Right lung (tissue), 5 donors: ENCODE measurements around the gene RANBP1. TPM values are rescaled to one million over a fixed set of nuclear protein-coding genes. Genes with fewer than 3 reads are reported as not detected.
A peak's percentile ranks its signal among the peaks of the same experiment; 100 is the strongest.

Experiments used
- DNase-seq, 2 donors: peaks; one replicate each; pipeline ENCODE4 v3.0.0-alpha.2; 2013
- polyA plus RNA-seq, 5 donors: library from polyadenylated mRNA; unstranded; fragments of 120-200 nt; gene quantifications; one replicate each; pipeline versions ENCODE4 v1.2.1 to v1.2.3, GENCODE V29; 2013; ENCODE audit warnings: inconsistent platforms in 1 of 5, low replicate concordance in 1 of 5; ENCODE audit not compliant: insufficient read length in 5 of 5, insufficient read depth in 1 of 5

Gene RANBP1
- polyA plus RNA-seq, 5 donors: 140 to 189 (median 161) TPM

- DNase-seq: no peak
Observed at GRCh38 chr22:20118300-20119020, 2.6 kb downstream of the RANBP1 start.

GRCh38 chr22:20121856-20122415, 6.0 kb downstream of the RANBP1 start:
- DNase-seq: no peak

GRCh38 chr22:20123366-20124082, 7.6 kb downstream of the RANBP1 start:
- no peak for DNase-seq

- DNase-seq: no peak
Observed at GRCh38 chr22:20124083-20124787, 8.3 kb downstream of the RANBP1 start.

- DNase-seq: no peak
Observed at GRCh38 chr22:20125201-20126174, 9.6 kb downstream of the RANBP1 start.

- no peak for DNase-seq
Observed at GRCh38 chr22:20126284-20127029, 10.6 kb downstream of the RANBP1 start.

- DNase-seq: no peak
Observed at GRCh38 chr22:20127318-20127868, 11.5 kb downstream of the RANBP1 start.

- no peak for DNase-seq
Observed at GRCh38 chr22:20127869-20128618, 12.1 kb downstream of the RANBP1 start.

GRCh38 chr22:20128619-20128901, 12.7 kb downstream of the RANBP1 start:
- no peak for DNase-seq

GRCh38 chr22:20128902-20129746, 13.2 kb downstream of the RANBP1 start:
- DNase-seq: no peak

GRCh38 chr22:20129747-20130014, 13.8 kb downstream of the RANBP1 start:
- DNase-seq: no peak

- DNase-seq: no peak
Observed at GRCh38 chr22:20130319-20130718, 14.4 kb downstream of the RANBP1 start.

GRCh38 chr22:20130731-20131596, 15.1 kb downstream of the RANBP1 start:
- DNase-seq: peak; percentile 64 to 81

GRCh38 chr22:20131597-20131858, 15.6 kb downstream of the RANBP1 start, which contains the start of gene ZDHHC8:
Gene ZDHHC8 (plus strand): TSS chr22:20131804. CDS start chr22:20131948, 144 bp downstream.
- DNase-seq: no peak

- DNase-seq: no peak
Observed at GRCh38 chr22:20131859-20132685, 16.2 kb downstream of the RANBP1 start.

GRCh38 chr22:20132686-20133246, 16.9 kb downstream of the RANBP1 start:
- no peak for DNase-seq
